Endothelial cell of umbilical vein (primary cell): ENCODE measurements around the gene CACNA2D3. TPM values are rescaled to one million over a fixed set of nuclear protein-coding genes. Genes with fewer than 3 reads are reported as not detected.

Experiments
- BruUV-seq: library from RNA; stranded (reverse); fragments of 400-500 nt; replicated peaks from 2 replicates; lab custom pipeline; 2021; lab: Mats Ljungman, UMichigan
- CTCF ChIA-PET: fragments of 300-600, 350-600 bp; sonication (Branson Sonifier 250); formaldehyde crosslinking; loops from one replicate; lab custom pipeline; 2021; ENCODE audit warnings: antibody characterized with exemption, inconsistent platforms; lab: Charles Lee
- POLR2A ChIA-PET: fragments of 300-600, 350-600 bp; sonication (Branson Sonifier 250); formaldehyde crosslinking; loops from one replicate; lab custom pipeline; 2021; ENCODE audit warnings: antibody characterized with exemption, inconsistent platforms; lab: Charles Lee
- DNase-seq: peaks from one replicate; pipeline ENCODE4 v3.0.0-alpha.2; 2011; ENCODE audit warnings: low read depth, low spot score
- FAIRE-seq: peaks from 2 replicates; lab custom pipeline; 2011; peaks lifted over from hg19 to GRCh38; lab: Jason Lieb, UNC
- H2AFZ ChIP-seq: 2 replicates; pipeline ENCODE4 v1.6.0; 2012; ENCODE audit warnings: low read depth, low read length, control low read depth, inconsistent platforms
- H3K27ac ChIP-seq: 2 replicates; pipeline ENCODE4 v1.5.1; 2011; ENCODE audit warnings: low read depth, mild to moderate bottlenecking, control low read depth, low read length, moderate library complexity; ENCODE audit not compliant: insufficient read depth
- H3K27me3 ChIP-seq, 2 experiments: 2 replicates each; pipeline versions ENCODE4 v1.6.0 to v1.6.1; 2011; ENCODE audit warnings: low read length in 2 of 2, mixed read lengths in 1 of 2; ENCODE audit not compliant: control insufficient read depth in 2 of 2, insufficient read depth in 2 of 2
- H3K36me3 ChIP-seq, 2 experiments: 2 replicates in 1 of 2; 3 replicates in 1 of 2; pipeline ENCODE4 v1.5.1; 2011; ENCODE audit warnings: low read length in 2 of 2, mild to moderate bottlenecking in 1 of 2, moderate library complexity in 1 of 2; ENCODE audit not compliant: control insufficient read depth in 2 of 2, insufficient read depth in 2 of 2; ENCODE audit errors: extremely low read depth in 1 of 2
- H3K4me1 ChIP-seq: 3 replicates; pipeline ENCODE4 v1.5.1; 2011; ENCODE audit warnings: mild to moderate bottlenecking, low read length; ENCODE audit not compliant: control insufficient read depth, insufficient read depth; ENCODE audit errors: extremely low read depth
- H3K4me2 ChIP-seq: 2 replicates; pipeline ENCODE4 v1.6.1; 2011; ENCODE audit warnings: low read length, control low read depth, mixed read lengths; ENCODE audit not compliant: insufficient read depth
- H3K4me3 ChIP-seq, 3 experiments: fragments of 200-600 bp in 1 of 3; sonication (generic), shearing (Covaris generic) in 1 of 3; replicated peaks in 1 of 3; 2 replicates each; pipeline ENCODE4 v1.5.1; 2011 to 2016; ENCODE audit warnings: control low read depth in 3 of 3, low read length in 3 of 3, mild to moderate bottlenecking in 2 of 3, inconsistent platforms in 1 of 3, low read depth in 1 of 3, moderate library complexity in 1 of 3; ENCODE audit not compliant: insufficient read depth in 1 of 3
- H3K79me2 ChIP-seq: 2 replicates; pipeline ENCODE4 v1.6.0; 2012; ENCODE audit warnings: low read length, inconsistent platforms; ENCODE audit not compliant: control insufficient read depth, insufficient read depth
- H3K9ac ChIP-seq: replicated peaks from 2 replicates; pipeline ENCODE3; 2011; ENCODE audit warnings: low read length, control low read depth; ENCODE audit not compliant: insufficient read depth; ENCODE audit errors: extremely low read depth
- H3K9me1 ChIP-seq: replicated peaks from 3 replicates; pipeline ENCODE4 v1.6.0; 2011; ENCODE audit warnings: mild to moderate bottlenecking, low read length; ENCODE audit not compliant: control insufficient read depth, insufficient read depth; ENCODE audit errors: extremely low read depth
- H3K9me3 ChIP-seq: replicated peaks from 2 replicates; pipeline ENCODE4 v1.5.1; 2012; ENCODE audit warnings: low read length, inconsistent platforms; ENCODE audit not compliant: control insufficient read depth, insufficient read depth
- H4K20me1 ChIP-seq: replicated peaks from 2 replicates; pipeline ENCODE3; 2011; ENCODE audit warnings: mild to moderate bottlenecking, low read length; ENCODE audit not compliant: control insufficient read depth, insufficient read depth; ENCODE audit errors: extremely low read depth
- CTCF ChIP-seq, 2 donors: IDR thresholded peaks; 1 replicate in 1 of 2; 2 replicates in 1 of 2; pipeline ENCODE4 v1.5.1; 2011; ENCODE audit warnings: low read length in 2 of 2, mild to moderate bottlenecking in 2 of 2, moderate library complexity in 2 of 2, control low read depth in 1 of 2, inconsistent platforms in 1 of 2, low read depth in 1 of 2; ENCODE audit not compliant: insufficient read depth in 1 of 2; ENCODE audit errors: extremely low read depth in 1 of 2
- EZH2 ChIP-seq: IDR thresholded peaks from 2 replicates; pipeline ENCODE4 v1.6.1; 2012; ENCODE audit warnings: borderline replicate concordance, low read depth, mild to moderate bottlenecking, moderate library complexity, low read length, inconsistent platforms; ENCODE audit not compliant: severe bottlenecking
- FOS ChIP-seq: IDR thresholded peaks from 2 replicates; pipeline ENCODE4 v1.6.1; 2011; ENCODE audit warnings: mild to moderate bottlenecking, low read length, moderate library complexity, borderline replicate concordance; ENCODE audit not compliant: insufficient read depth
- GATA2 ChIP-seq: IDR thresholded peaks from 2 replicates; pipeline ENCODE4 v1.7.0; 2011; ENCODE audit warnings: low read depth, mild to moderate bottlenecking, moderate library complexity, mixed read lengths, low read length; ENCODE audit not compliant: insufficient read length, insufficient read depth
- JUN ChIP-seq: IDR thresholded peaks from 2 replicates; pipeline ENCODE4 v1.6.1; 2011; ENCODE audit warnings: borderline replicate concordance, low read depth; ENCODE audit not compliant: insufficient read length, insufficient read depth
- MYC ChIP-seq: IDR thresholded peaks from one replicate; pipeline ENCODE4 v1.6.1; 2011; ENCODE audit warnings: mild to moderate bottlenecking, low read depth, low read length
- POLR2A ChIP-seq: IDR thresholded peaks from 2 replicates; pipeline ENCODE4 v1.6.1; 2012; ENCODE audit warnings: low read depth, mild to moderate bottlenecking, control low read depth, low read length
- POLR2AphosphoS5 ChIP-seq: IDR thresholded peaks from 2 replicates; pipeline ENCODE4 v1.6.1; 2012; ENCODE audit warnings: low read depth, mild to moderate bottlenecking, control low read depth, low read length, moderate library complexity; ENCODE audit not compliant: insufficient read depth
- dilution Hi-C: fragments of 300-500 bp; cut with MboI; formaldehyde crosslinking; loops from one replicate; pipeline ENCODE4 v1.15.0; 2019; ENCODE audit warnings: low sequenced_read_pairs; ENCODE audit not compliant: extremely low pct_ligation_motif_present
- intact Hi-C: fragments of 100-400 bp; cut with micrococcal nuclease; formaldehyde crosslinking; loops from one replicate; pipeline ENCODE4 v1.10.0; 2022
- polyA plus RNA-seq, 4 experiments: library from polyadenylated mRNA; depleted of rRNA in 3 of 4; stranded (reverse) in 3 of 4; unstranded in 1 of 4; fragments of >200 nt; gene quantifications; 2 replicates each; pipeline versions ENCODE4 v1.2.1 to v1.2.3, GENCODE V29; 2011 to 2012; ENCODE audit warnings: missing spikeins in 1 of 4
- total RNA-seq: library from RNA; stranded (reverse); gene quantifications from 2 replicates; pipeline ENCODE4 v1.2.3, GENCODE V29; 2021
- TF ChIP-seq, protein P1 (sequence below): IDR thresholded peaks from 2 replicates; pipeline ENCODE4 v1.6.1; 2011; ENCODE audit not compliant: insufficient read depth, insufficient read length

The CACNA2D3 gene
- total and polyA plus RNA-seq, 2 donors (not counting 3 experiments of a cell fraction or from before 2014, with no cell fraction given), result not detected

GRCh38 chr3:54790051-54790450 lies 667.7 kb downstream of the CACNA2D3 start:
- dilution Hi-C loops, result no loop called here
- Histone ChIP-seq H2AFZ (no peak overlapping the region), H3K9me1 (no peaks in the 10 kb centered on the region), H3K4me3 (no peak overlapping the region), H3K4me2 (no peak overlapping the region), H3K79me2 (no peaks in the 10 kb centered on the region), H3K36me3 (no peaks in the 10 kb centered on the region), H3K27ac (no peak overlapping the region), H3K4me1 (no peaks in the 10 kb centered on the region), H4K20me1 (no peaks in the 10 kb centered on the region), H3K9ac (no peak overlapping the region), H3K27me3 (no peaks in the 10 kb centered on the region), H3K9me3 (peaks cover 3% of the 10 kb centered on the region)
- ChIA-PET CTCF (no interaction called here), POLR2A (no interaction called here)
- DNase-seq (no peak), FAIRE-seq (no peak)
- no TSS peak for BruUV-seq
- intact Hi-C loops, result no loop called here
- TF ChIP-seq POLR2AphosphoS5, result no peak
- TF ChIP-seq MYC, result no peak
- no peak for TF ChIP-seq EZH2
- no peak for TF ChIP-seq POLR2A
- TF ChIP-seq, protein P1, sequence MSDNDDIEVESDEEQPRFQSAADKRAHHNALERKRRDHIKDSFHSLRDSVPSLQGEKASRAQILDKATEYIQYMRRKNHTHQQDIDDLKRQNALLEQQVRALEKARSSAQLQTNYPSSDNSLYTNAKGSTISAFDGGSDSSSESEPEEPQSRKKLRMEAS, result no peak
- TF ChIP-seq CTCF (IDR thresholded peaks at IDR 0.05; ENCODE audit: extremely low read depth in 1 of 2, insufficient read depth in 1 of 2, low read depth in 1 of 2, low read length in 2 of 2), result no peak
- TF ChIP-seq JUN, result no peak
- TF ChIP-seq GATA2, result no peak
- no peak for TF ChIP-seq FOS
